H9 (cell line): ENCODE results near the gene RFT1. TPM values are rescaled to one million over a fixed set of nuclear protein-coding genes. Genes with fewer than 3 reads are reported as not detected.

Experiments used
- DNase-seq: peaks from one replicate; pipeline ENCODE4 v3.0.0-alpha.2; 2017
- H2AFZ ChIP-seq: one replicate; pipeline ENCODE4 v1.6.1; 2013; ENCODE audit warnings: mild to moderate bottlenecking, low read length, control low read depth, moderate library complexity
- H2AK5ac ChIP-seq: 2 replicates; pipeline ENCODE4 v1.6.1; 2013; ENCODE audit warnings: low read length, control low read depth, mixed read lengths; ENCODE audit not compliant: insufficient read length
- H2BK120ac ChIP-seq: one replicate; pipeline ENCODE4 v1.6.1; 2013; ENCODE audit warnings: low read depth, mild to moderate bottlenecking, low read length, control low read depth, inconsistent platforms; ENCODE audit not compliant: poor library complexity, severe bottlenecking
- H2BK12ac ChIP-seq: 2 replicates; pipeline ENCODE4 v1.6.1; 2013; ENCODE audit warnings: low read length, control low read depth, mixed read lengths, low read depth; ENCODE audit not compliant: insufficient read length
- H2BK15ac ChIP-seq: 2 replicates; pipeline ENCODE4 v1.6.1; 2013; ENCODE audit warnings: low read depth, low read length, control low read depth
- H2BK20ac ChIP-seq: one replicate; pipeline ENCODE4 v1.6.1; 2013; ENCODE audit warnings: low read depth, mild to moderate bottlenecking, low read length, control low read depth, inconsistent platforms; ENCODE audit not compliant: poor library complexity, severe bottlenecking
- H2BK5ac ChIP-seq: 2 replicates; pipeline ENCODE4 v1.6.1; 2013; ENCODE audit warnings: low read length, control low read depth, mixed read lengths; ENCODE audit not compliant: insufficient read length
- H3K14ac ChIP-seq: 2 replicates; pipeline ENCODE4 v1.6.1; 2013; ENCODE audit warnings: low read length, control low read depth; ENCODE audit not compliant: insufficient read depth
- H3K18ac ChIP-seq: 2 replicates; pipeline ENCODE4 v1.6.1; 2013; ENCODE audit warnings: low read depth, mild to moderate bottlenecking, mixed read lengths, low read length, control low read depth; ENCODE audit not compliant: insufficient read length
- H3K23ac ChIP-seq: 2 replicates; pipeline ENCODE4 v1.6.1; 2013; ENCODE audit warnings: low read length, control low read depth, mixed read lengths, low read depth; ENCODE audit not compliant: insufficient read length
- H3K23me2 ChIP-seq: 2 replicates; pipeline ENCODE4 v1.6.1; 2013; ENCODE audit warnings: low read depth, mild to moderate bottlenecking, mixed read lengths, low read length, control low read depth; ENCODE audit not compliant: insufficient read length, poor library complexity, severe bottlenecking
- H3K27ac ChIP-seq: 2 replicates; pipeline ENCODE4 v1.5.1; 2013; ENCODE audit warnings: low read length, control low read depth, mixed read lengths, low read depth; ENCODE audit not compliant: insufficient read length
- H3K27me3 ChIP-seq: 2 replicates; pipeline ENCODE4 v1.6.1; 2013; ENCODE audit warnings: low read length, control low read depth, inconsistent platforms; ENCODE audit not compliant: insufficient read depth
- H3K4ac ChIP-seq: 2 replicates; pipeline ENCODE4 v1.6.1; 2013; ENCODE audit warnings: low read depth, mild to moderate bottlenecking, control low read depth, inconsistent platforms, low read length, moderate library complexity
- H3K4me1 ChIP-seq: 2 replicates; pipeline ENCODE4 v1.6.1; 2013; ENCODE audit warnings: low read length, control low read depth, inconsistent platforms; ENCODE audit not compliant: insufficient read depth
- H3K4me2 ChIP-seq: 2 replicates; pipeline ENCODE4 v1.6.1; 2013; ENCODE audit warnings: low read length, control low read depth, mixed read lengths; ENCODE audit not compliant: insufficient read length, insufficient read depth
- H3K56ac ChIP-seq: 2 replicates; pipeline ENCODE4 v1.6.1; 2013; ENCODE audit warnings: low read depth, mild to moderate bottlenecking, mixed read lengths, low read length, control low read depth; ENCODE audit not compliant: insufficient read length
- H3K79me1 ChIP-seq: 2 replicates; pipeline ENCODE4 v1.6.1; 2013; ENCODE audit warnings: low read depth, mild to moderate bottlenecking, moderate library complexity, low read length, control low read depth, inconsistent platforms; ENCODE audit not compliant: insufficient read depth, poor library complexity, severe bottlenecking
- H3K79me2 ChIP-seq: 2 replicates; pipeline ENCODE4 v1.6.1; 2013; ENCODE audit warnings: low read length, control low read depth, inconsistent platforms; ENCODE audit not compliant: insufficient read depth
- H3K9ac ChIP-seq: 2 replicates; pipeline ENCODE4 v1.6.1; 2013; ENCODE audit warnings: low read length, control low read depth, mixed read lengths; ENCODE audit not compliant: insufficient read length; ENCODE audit errors: extremely low read depth
- H3K9me3 ChIP-seq: one replicate; pipeline ENCODE4 v1.6.1; 2013; ENCODE audit warnings: low read depth, low read length, inconsistent platforms; ENCODE audit not compliant: control insufficient read depth
- H3T11ph ChIP-seq: one replicate; pipeline ENCODE4 v1.6.1; 2013; ENCODE audit warnings: mild to moderate bottlenecking, low read length, control low read depth, inconsistent platforms
- H4K20me1 ChIP-seq: one replicate; pipeline ENCODE4 v1.6.1; 2013; ENCODE audit not compliant: control insufficient read depth, insufficient read length, insufficient read depth
- H4K5ac ChIP-seq: 2 replicates; pipeline ENCODE4 v1.6.1; 2013; ENCODE audit warnings: low read depth, mild to moderate bottlenecking, mixed read lengths, low read length, control low read depth; ENCODE audit not compliant: insufficient read length
- H4K8ac ChIP-seq: replicated peaks from 2 replicates; pipeline ENCODE4 v1.6.1; 2013; ENCODE audit warnings: low read length, control low read depth, mixed read lengths, low read depth; ENCODE audit not compliant: insufficient read length
- H4K91ac ChIP-seq: 2 replicates; pipeline ENCODE4 v1.6.1; 2013; ENCODE audit warnings: low read depth, mild to moderate bottlenecking, moderate library complexity, mixed read lengths, low read length, control low read depth; ENCODE audit not compliant: insufficient read length
- H3K27ac Mint-ChIP-seq, 3 experiments: 2 replicates in 2 of 3; 3 replicates in 1 of 3; pipeline ENCODE4 v1.8.0; 2020 to 2021; ENCODE audit warnings: mixed read lengths in 3 of 3, mild to moderate bottlenecking in 1 of 3, moderate library complexity in 1 of 3
- H3K27me3 Mint-ChIP-seq: 2 replicates; pipeline ENCODE4 v1.8.0; 2021; ENCODE audit warnings: low read depth, mild to moderate bottlenecking, moderate library complexity, mixed read lengths
- H3K36me3 Mint-ChIP-seq, 3 experiments: 2 replicates in 2 of 3; 3 replicates in 1 of 3; pipeline ENCODE4 v1.8.0; 2020 to 2021; ENCODE audit warnings: low read depth in 3 of 3, mixed read lengths in 3 of 3; ENCODE audit not compliant: insufficient read depth in 1 of 3
- H3K4me1 Mint-ChIP-seq, 2 experiments: 2 replicates each; pipeline ENCODE4 v1.8.0; 2020; ENCODE audit warnings: mixed read lengths in 2 of 2
- H3K4me3 Mint-ChIP-seq, 2 experiments: 2 replicates in 1 of 2; 3 replicates in 1 of 2; pipeline ENCODE4 v1.8.0; 2020 to 2021; ENCODE audit warnings: mild to moderate bottlenecking in 2 of 2, mixed read lengths in 2 of 2, moderate library complexity in 1 of 2
- H3K9me3 Mint-ChIP-seq, 2 experiments: 2 replicates in 1 of 2; 3 replicates in 1 of 2; pipeline ENCODE4 v1.8.0; 2020; ENCODE audit warnings: mild to moderate bottlenecking in 2 of 2, mixed read lengths in 2 of 2, moderate library complexity in 1 of 2
- WGBS: extraction: QIAGEN DNeasy Blood & Tissue Kit; methylation state at CpG from one replicate; pipeline ENCODE4 v1.1.7; 2013; ENCODE audit warnings: missing lambda C conversion rate, low lambda C conversion rate, mixed read lengths; ENCODE audit not compliant: insufficient read length; ENCODE audit errors: extremely low coverage; 5-methylcytosine and 5-hydroxymethylcytosine counted together
- total RNA-seq: library from RNA; stranded (reverse); gene quantifications from 2 replicates; pipeline ENCODE4 v1.2.1, GENCODE V29; 2021
- TF ChIP-seq, protein P1 (sequence below): fragments of 200-600 bp; sonication (generic); conservative IDR thresholded peaks from 3 replicates; pipeline ENCODE4 v1.8.0; 2021; ENCODE audit warnings: antibody characterized with exemption, mild to moderate bottlenecking

Gene RFT1
- total RNA-seq, 1 experiment from 2014 or later, result 24.1 TPM

GRCh38 chr3:53146319-53146891 is 16.2 kb upstream of the RFT1 start:
- Mint-ChIP-seq H3K4me1 (peaks cover 6 to 8% of the 10 kb centered on the region in 2 experiments), H3K27ac (no peak overlapping the region), H3K27me3 (peaks cover 3% of the 10 kb centered on the region; the same call in 1 of the 2 replicates), H3K4me3 (no peak overlapping the region), H3K9me3 (no peaks in the 10 kb centered on the region), H3K36me3 (no peaks in the 10 kb centered on the region)
- no peak overlapping the region for H3K9ac ChIP-seq
- no peaks in the 10 kb centered on the region for H3K79me1 ChIP-seq
- H3K56ac ChIP-seq, result no peak overlapping the region
- H2BK5ac ChIP-seq, result no peak overlapping the region
- H2AFZ ChIP-seq, result no peak overlapping the region
- H2AK5ac ChIP-seq, result no peak overlapping the region
- H3K4ac ChIP-seq, result no peak overlapping the region
- no peaks in the 10 kb centered on the region for H3K4me1 ChIP-seq
- no peaks in the 10 kb centered on the region for H3K23me2 ChIP-seq
- no peak overlapping the region for H2BK20ac ChIP-seq
- no CpG with 5 or more reads among the region's 7 CpGs for WGBS
- no peaks in the 10 kb centered on the region for H4K20me1 ChIP-seq
- H2BK15ac ChIP-seq, result no peak overlapping the region
- H3K23ac ChIP-seq, result no peak overlapping the region
- H3K27me3 ChIP-seq, result no peaks in the 10 kb centered on the region
- TF ChIP-seq, protein P1, sequence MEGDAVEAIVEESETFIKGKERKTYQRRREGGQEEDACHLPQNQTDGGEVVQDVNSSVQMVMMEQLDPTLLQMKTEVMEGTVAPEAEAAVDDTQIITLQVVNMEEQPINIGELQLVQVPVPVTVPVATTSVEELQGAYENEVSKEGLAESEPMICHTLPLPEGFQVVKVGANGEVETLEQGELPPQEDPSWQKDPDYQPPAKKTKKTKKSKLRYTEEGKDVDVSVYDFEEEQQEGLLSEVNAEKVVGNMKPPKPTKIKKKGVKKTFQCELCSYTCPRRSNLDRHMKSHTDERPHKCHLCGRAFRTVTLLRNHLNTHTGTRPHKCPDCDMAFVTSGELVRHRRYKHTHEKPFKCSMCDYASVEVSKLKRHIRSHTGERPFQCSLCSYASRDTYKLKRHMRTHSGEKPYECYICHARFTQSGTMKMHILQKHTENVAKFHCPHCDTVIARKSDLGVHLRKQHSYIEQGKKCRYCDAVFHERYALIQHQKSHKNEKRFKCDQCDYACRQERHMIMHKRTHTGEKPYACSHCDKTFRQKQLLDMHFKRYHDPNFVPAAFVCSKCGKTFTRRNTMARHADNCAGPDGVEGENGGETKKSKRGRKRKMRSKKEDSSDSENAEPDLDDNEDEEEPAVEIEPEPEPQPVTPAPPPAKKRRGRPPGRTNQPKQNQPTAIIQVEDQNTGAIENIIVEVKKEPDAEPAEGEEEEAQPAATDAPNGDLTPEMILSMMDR, result no peak
- H3K9me3 ChIP-seq, result no peaks in the 10 kb centered on the region
- H3K14ac ChIP-seq, result no peak overlapping the region
- no peak overlapping the region for H4K91ac ChIP-seq
- no peak overlapping the region for H4K5ac ChIP-seq
- H3T11ph ChIP-seq, result no peak overlapping the region
- no peak overlapping the region for H4K8ac ChIP-seq
- no peak overlapping the region for H3K27ac ChIP-seq
- H3K18ac ChIP-seq, result no peak overlapping the region
- H3K79me2 ChIP-seq, result no peaks in the 10 kb centered on the region
- no peak overlapping the region for H2BK120ac ChIP-seq
- no peak overlapping the region for H2BK12ac ChIP-seq
- DNase-seq, result no peak
- no peak overlapping the region for H3K4me2 ChIP-seq
